Esophagus muscularis mucosa (tissue), 4 donors: ENCODE results near the gene YY1.

Experiments
- EP300 ChIP-seq: sonication (generic); formaldehyde crosslinking; IDR thresholded peaks from one replicate; pipeline ENCODE4 v1.6.1; 2017; ENCODE audit warnings: antibody characterized with exemption
- POLR2A ChIP-seq: fragments of 450-650 bp; IDR thresholded peaks from one replicate; pipeline ENCODE4 v1.6.1; 2017; ENCODE audit warnings: antibody characterized with exemption, moderate library complexity, mild to moderate bottlenecking, low read depth
- POLR2AphosphoS5 ChIP-seq, 2 donors: sonication (generic); formaldehyde crosslinking; IDR thresholded peaks; one replicate each; pipeline ENCODE4 v1.6.1; 2017; ENCODE audit warnings: antibody characterized with exemption in 2 of 2
- TF ChIP-seq, protein P1 (sequence below), 3 experiments: fragments of 200-600 bp in 2 of 3; fragments of 450-650 bp in 1 of 3; sonication (generic) in 2 of 3; IDR thresholded peaks; one replicate each; pipeline ENCODE4 v1.5.1; 2017 to 2019; ENCODE audit warnings: antibody characterized with exemption in 3 of 3, mild to moderate bottlenecking in 2 of 3, moderate library complexity in 1 of 3

DNA sequence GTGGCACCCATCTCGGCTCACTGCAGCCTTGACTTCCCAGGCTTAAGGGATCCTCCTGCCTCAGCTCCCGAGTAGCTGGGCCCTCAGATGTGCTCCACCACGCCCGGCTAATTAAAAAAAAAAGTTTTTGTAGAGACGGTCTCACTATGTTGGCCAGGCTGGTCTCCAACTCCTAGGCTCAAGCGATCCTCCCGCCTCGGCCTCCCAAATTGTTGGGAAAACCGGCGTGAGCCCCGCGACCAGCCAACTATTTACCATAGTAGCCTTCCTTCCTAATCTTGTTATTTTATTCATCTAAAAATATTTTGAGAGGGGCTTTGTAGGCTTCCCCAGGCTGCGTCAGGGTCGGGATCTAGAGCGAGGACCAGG, 25.4 kb upstream of the YY1 start:
- TF ChIP-seq POLR2A (no peak), EP300 (no peak), POLR2AphosphoS5 (IDR thresholded peaks at IDR 0.05) (no peak)
- TF ChIP-seq, protein P1, sequence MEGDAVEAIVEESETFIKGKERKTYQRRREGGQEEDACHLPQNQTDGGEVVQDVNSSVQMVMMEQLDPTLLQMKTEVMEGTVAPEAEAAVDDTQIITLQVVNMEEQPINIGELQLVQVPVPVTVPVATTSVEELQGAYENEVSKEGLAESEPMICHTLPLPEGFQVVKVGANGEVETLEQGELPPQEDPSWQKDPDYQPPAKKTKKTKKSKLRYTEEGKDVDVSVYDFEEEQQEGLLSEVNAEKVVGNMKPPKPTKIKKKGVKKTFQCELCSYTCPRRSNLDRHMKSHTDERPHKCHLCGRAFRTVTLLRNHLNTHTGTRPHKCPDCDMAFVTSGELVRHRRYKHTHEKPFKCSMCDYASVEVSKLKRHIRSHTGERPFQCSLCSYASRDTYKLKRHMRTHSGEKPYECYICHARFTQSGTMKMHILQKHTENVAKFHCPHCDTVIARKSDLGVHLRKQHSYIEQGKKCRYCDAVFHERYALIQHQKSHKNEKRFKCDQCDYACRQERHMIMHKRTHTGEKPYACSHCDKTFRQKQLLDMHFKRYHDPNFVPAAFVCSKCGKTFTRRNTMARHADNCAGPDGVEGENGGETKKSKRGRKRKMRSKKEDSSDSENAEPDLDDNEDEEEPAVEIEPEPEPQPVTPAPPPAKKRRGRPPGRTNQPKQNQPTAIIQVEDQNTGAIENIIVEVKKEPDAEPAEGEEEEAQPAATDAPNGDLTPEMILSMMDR (IDR thresholded peaks at IDR 0.05) = no peak
